Activated CD8-positive, alpha-beta T cell treated with anti-CD3 and anti-CD28 coated beads for 36 hours (primary cell): ENCODE data around the gene HOXB1. TPM values are rescaled to one million over a fixed set of nuclear protein-coding genes. Genes with fewer than 3 reads are reported as not detected.

ENCODE experiments used
- ATAC-seq: fragments of 200-7000 bp; cut with Tn5 transposase; one replicate; pipeline ENCODE4 v1.10.0; 2021; ENCODE audit warnings: mild to moderate bottlenecking, moderate library complexity
- CTCF ChIA-PET: fragments of 350-600 bp; sonication (Branson Sonifier 250); formaldehyde crosslinking; loops from one replicate; lab custom pipeline; 2021; ENCODE audit warnings: antibody characterized with exemption; lab: Charles Lee
- POLR2A ChIA-PET: fragments of 350-600 bp; sonication (Branson Sonifier 250); formaldehyde crosslinking; loops from one replicate; lab custom pipeline; 2021; ENCODE audit warnings: antibody characterized with exemption; lab: Charles Lee
- DNase-seq: peaks from one replicate; pipeline ENCODE4 v3.0.0-alpha.2; 2020
- H3K27ac Mint-ChIP-seq: one replicate; pipeline ENCODE4 v1.8.0; 2021; ENCODE audit warnings: mild to moderate bottlenecking, mixed read lengths
- H3K27me3 Mint-ChIP-seq: one replicate; pipeline ENCODE4 v1.8.0; 2021; ENCODE audit warnings: mixed read lengths
- H3K36me3 Mint-ChIP-seq: one replicate; pipeline ENCODE4 v1.8.0; 2021; ENCODE audit warnings: low read depth, mixed read lengths
- H3K4me1 Mint-ChIP-seq: one replicate; pipeline ENCODE4 v1.8.0; 2021; ENCODE audit warnings: low read depth, mixed read lengths
- H3K4me3 Mint-ChIP-seq: one replicate; pipeline ENCODE4 v1.8.0; 2021; ENCODE audit warnings: mild to moderate bottlenecking, moderate library complexity, mixed read lengths
- H3K9me3 Mint-ChIP-seq: one replicate; pipeline ENCODE4 v1.8.0; 2021; ENCODE audit warnings: mixed read lengths
- CTCF ChIP-seq: fragments of 200-600 bp; IDR thresholded peaks from one replicate; pipeline ENCODE4 v1.8.0; 2022; ENCODE audit warnings: antibody characterized with exemption, mild to moderate bottlenecking
- intact Hi-C: fragments of 100-400 bp; cut with micrococcal nuclease; formaldehyde crosslinking; loops from one replicate; pipeline ENCODE4 v1.10.0; 2022
- total RNA-seq, 2 experiments: library from RNA; stranded (reverse); gene quantifications; one replicate each; pipeline ENCODE4 v1.2.3, GENCODE V29; 2021

HOXB1 gene
- total RNA-seq, 2 experiments from 2014 or later, result not detected

- Mint-ChIP-seq H3K27me3 (peaks cover 14% of the 10 kb centered on the region), H3K4me3 (no peak overlapping the region), H3K27ac (no peak overlapping the region), H3K9me3 (no peaks in the 10 kb centered on the region), H3K4me1 (peaks cover 25% of the 10 kb centered on the region), H3K36me3 (no peaks in the 10 kb centered on the region)
- intact Hi-C loops, result no loop called here
- TF ChIP-seq CTCF, result no peak
- no peak for DNase-seq
- no peak for ATAC-seq
- CTCF ChIA-PET, result interaction anchor here (0.8 to 1.1 kb wide), 3 partner anchors 8 to 223 kb away, joined by 3 to 6 read pairs (median 3); partner anchors contain the start of gene HOXB5
- POLR2A ChIA-PET, result no interaction called here
These were observed 44.3 kb upstream of the HOXB1 start for GRCh38 chr17:48575066-48575582.

DNA sequence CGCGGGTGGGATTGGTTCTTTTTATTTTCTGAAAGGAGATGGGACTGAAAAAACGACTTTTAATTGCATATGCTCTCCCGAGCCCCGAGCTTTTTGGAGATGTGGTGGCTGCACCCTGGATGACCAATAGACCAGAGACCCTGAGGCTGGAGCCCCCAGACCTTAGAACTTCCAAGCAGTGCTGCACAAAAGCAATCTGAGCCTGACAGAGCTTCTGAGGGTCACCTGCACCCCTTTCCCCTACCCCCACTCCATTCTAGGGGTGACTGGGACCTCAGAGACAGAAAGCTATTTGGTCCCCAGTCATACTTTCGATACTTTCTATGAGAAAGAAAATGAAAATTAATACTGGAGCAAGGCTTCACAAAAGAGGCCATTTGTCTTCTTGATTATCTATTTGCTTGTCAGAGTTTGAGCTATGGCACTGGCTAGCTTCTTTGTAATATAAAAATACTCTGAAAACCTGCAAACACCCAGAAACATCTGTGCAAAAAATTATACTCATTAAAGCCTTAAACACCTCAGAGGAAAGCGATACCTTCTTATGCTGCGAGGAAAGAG, 43.8 kb upstream of the HOXB1 start:
- intact Hi-C loops, result no loop called here
- ChIA-PET CTCF (interaction anchor here (0.6 to 1.1 kb wide), 6 partner anchors 8 to 228 kb away, joined by 3 to 6 read pairs (median 3); partner anchors contain the start of gene HOXB5), POLR2A (no interaction called here)
- no peak overlapping the region for H3K27ac Mint-ChIP-seq
- no peak overlapping the region for H3K4me3 Mint-ChIP-seq
- no peaks in the 10 kb centered on the region for H3K9me3 Mint-ChIP-seq
- DNase-seq, result no peak
- H3K36me3 Mint-ChIP-seq, result no peaks in the 10 kb centered on the region
- peaks cover 22% of the 10 kb centered on the region for H3K4me1 Mint-ChIP-seq
- peaks cover 10% of the 10 kb centered on the region for H3K27me3 Mint-ChIP-seq
- no peak for ATAC-seq
- no peak for TF ChIP-seq CTCF

DNA sequence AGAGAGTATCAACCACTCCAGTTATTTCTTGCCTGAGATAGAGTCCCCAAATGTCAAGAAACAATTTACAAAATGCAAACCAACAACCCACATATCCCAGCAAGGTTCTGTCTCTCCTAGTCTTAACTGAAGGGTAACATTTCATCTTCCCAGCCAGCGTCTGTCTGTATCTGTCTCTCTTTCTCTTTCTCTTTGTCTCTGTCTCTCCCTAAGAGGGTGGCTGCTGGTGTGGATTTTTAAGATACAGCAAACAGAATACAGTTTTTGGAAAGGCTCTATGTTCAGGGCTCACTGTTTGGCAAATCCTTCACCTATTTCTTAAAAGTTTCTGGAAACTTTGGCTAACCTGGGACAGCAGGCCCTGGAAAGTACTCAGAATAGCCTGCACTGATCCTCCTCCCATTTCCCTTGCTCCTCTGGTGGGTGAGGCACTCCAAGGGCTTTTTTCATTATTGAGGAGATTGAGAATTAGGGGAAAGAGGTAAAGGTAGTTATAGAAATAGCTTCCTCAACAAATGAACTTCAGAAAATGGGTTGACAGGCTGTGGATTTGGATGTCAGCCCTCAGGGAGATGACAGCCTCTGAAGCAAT, 41.1 kb upstream of the HOXB1 start:
- peaks cover 9% of the 10 kb centered on the region for H3K4me1 Mint-ChIP-seq
- POLR2A ChIA-PET, result no interaction called here
- ATAC-seq, result no peak

DNA sequence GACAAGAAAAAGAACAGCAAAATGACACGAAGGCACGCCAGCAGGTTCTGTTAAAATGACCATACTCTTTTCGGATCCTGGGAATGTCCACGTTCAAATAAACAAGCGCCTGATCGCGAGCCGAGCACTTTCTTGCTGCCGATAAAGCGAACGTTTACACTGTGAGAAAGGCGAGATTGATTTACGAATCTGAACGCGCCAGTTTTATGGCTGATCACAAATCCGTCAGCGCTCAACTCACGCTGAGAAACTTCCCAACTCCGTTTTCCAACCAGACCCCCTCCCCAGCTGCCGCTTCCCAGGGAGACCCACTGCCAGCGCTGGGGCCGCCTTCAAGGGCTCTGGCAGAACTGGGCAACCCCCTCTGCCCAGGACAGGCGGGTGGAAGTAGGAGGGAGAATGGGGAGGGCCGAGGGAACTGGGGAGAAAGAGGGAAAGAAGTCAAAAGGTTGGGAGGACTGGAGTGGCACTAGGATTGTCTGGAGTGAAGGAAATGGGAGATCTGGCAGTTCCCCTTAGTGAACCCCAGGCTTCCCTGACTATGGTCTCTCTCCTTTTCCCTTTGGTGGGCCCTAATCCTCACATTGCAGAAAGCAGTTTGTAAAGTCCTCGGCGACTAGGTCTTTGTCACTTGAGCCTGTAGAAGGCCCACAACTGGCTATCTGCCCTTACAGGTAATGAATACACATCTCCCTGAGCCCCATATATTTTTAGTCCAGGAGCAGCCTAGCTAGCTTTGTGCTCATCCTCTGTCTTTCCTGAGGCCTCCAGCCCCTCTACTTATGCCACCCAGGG, 40.4 kb upstream of the HOXB1 start:
- H3K4me1 Mint-ChIP-seq, result peaks cover 6% of the 10 kb centered on the region
- ChIA-PET CTCF (no interaction called here), POLR2A (no interaction called here)
- H3K27ac Mint-ChIP-seq, result no peak overlapping the region
- H3K9me3 Mint-ChIP-seq, result no peaks in the 10 kb centered on the region
- no peak for ATAC-seq
- no peak overlapping the region for H3K4me3 Mint-ChIP-seq
- no peak for TF ChIP-seq CTCF
- H3K36me3 Mint-ChIP-seq, result no peaks in the 10 kb centered on the region
- intact Hi-C loops, result no loop called here
- DNase-seq, result no peak
- H3K27me3 Mint-ChIP-seq, result peaks cover 5% of the 10 kb centered on the region

More for the DNA sequence above, 41.1 kb upstream of the HOXB1 start:
- Mint-ChIP-seq H3K27me3 (peaks cover 5% of the 10 kb centered on the region), H3K36me3 (no peaks in the 10 kb centered on the region), H3K27ac (no peak overlapping the region), H3K9me3 (no peaks in the 10 kb centered on the region), H3K4me3 (no peak overlapping the region)
- no peak for DNase-seq
- intact Hi-C loops, result no loop called here
- TF ChIP-seq CTCF, result no peak
- CTCF ChIA-PET, result no interaction called here
